DND-41 (cell line): ENCODE data around the gene FOXO4.

Experiments
- CTCF ChIP-seq: IDR thresholded peaks from 2 replicates; pipeline ENCODE4 v1.5.1; 2012; ENCODE audit warnings: borderline replicate concordance, low read length, moderate library complexity, mild to moderate bottlenecking; ENCODE audit not compliant: poor library complexity, severe bottlenecking; ENCODE audit errors: extremely low read depth
- EZH2 ChIP-seq: IDR thresholded peaks from 3 replicates; pipeline ENCODE4 v1.6.1; 2012; ENCODE audit warnings: borderline replicate concordance, low read depth, mild to moderate bottlenecking, moderate library complexity, low read length, inconsistent platforms; ENCODE audit not compliant: severe bottlenecking

- TF ChIP-seq CTCF (no peak), EZH2 (no peak)
Measured at GRCh38 chrX:71140440-71140839, 44.8 kb downstream of the FOXO4 start.
